Neutrophil (primary cell): ENCODE results near the gene CITED1.
A peak's percentile ranks its signal among the peaks of the same experiment; 100 is the strongest.

ENCODE experiments used
- H3K27ac ChIP-seq: fragments of 200-600 bp; sonication (generic); 2 replicates; pipeline ENCODE4 v1.5.1; 2016; ENCODE audit warnings: mild to moderate bottlenecking, moderate library complexity
- H3K27me3 ChIP-seq: fragments of 200-600 bp; sonication (generic); 2 replicates; pipeline ENCODE4 v1.6.0; 2016; ENCODE audit warnings: mild to moderate bottlenecking
- H3K36me3 ChIP-seq: fragments of 200-600 bp; sonication (generic); 2 replicates; pipeline ENCODE4 v1.5.1; 2017
- H3K4me1 ChIP-seq, 2 experiments: fragments of 200-600 bp in 1 of 2; sonication (generic) in 1 of 2; 1 replicate in 1 of 2; 2 replicates in 1 of 2; pipeline versions ENCODE4 v1.5.1 to v1.6.1; 2013 to 2016; ENCODE audit warnings: low read depth in 1 of 2, low read length in 1 of 2, mild to moderate bottlenecking in 1 of 2, moderate library complexity in 1 of 2; ENCODE audit not compliant: control insufficient read depth in 1 of 2, insufficient read depth in 1 of 2
- H3K4me3 ChIP-seq, 2 experiments: fragments of 200-600 bp in 1 of 2; sonication (generic) in 1 of 2; 1 replicate in 1 of 2; 2 replicates in 1 of 2; pipeline ENCODE4 v1.5.1; 2013 to 2016; ENCODE audit warnings: low read depth in 1 of 2, low read length in 1 of 2, mild to moderate bottlenecking in 1 of 2, moderate library complexity in 1 of 2
- H3K9me3 ChIP-seq: fragments of 200-600 bp; sonication (generic); 2 replicates; pipeline ENCODE4 v1.5.1; 2016
- TF ChIP-seq, protein P1 (sequence below): fragments of 200-600 bp; sonication (generic); IDR thresholded peaks from 2 replicates; pipeline ENCODE4 v1.5.1; 2016; ENCODE audit warnings: antibody characterized with exemption

CITED1 gene

DNA sequence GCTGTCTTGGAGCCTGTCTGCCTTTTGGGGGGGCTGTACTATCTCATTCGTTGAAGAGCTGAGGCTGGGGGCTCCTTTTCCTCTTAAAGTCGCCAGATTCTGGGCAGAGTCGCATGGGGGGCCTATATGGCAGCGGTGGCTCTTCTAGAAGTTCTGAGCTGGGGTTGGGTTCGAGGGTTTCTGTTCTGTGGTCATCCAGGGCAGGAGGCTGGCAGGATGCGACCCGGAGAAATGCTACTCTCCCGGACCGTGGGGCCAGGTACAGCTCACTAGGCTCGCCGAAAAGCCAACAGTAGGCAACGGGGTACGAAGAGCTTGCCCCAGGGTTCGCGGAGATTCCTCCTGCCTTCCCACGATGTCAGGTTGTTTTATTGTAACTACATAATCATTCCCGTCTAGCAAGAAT lies 1.9 kb upstream of the CITED1 start:
- Histone ChIP-seq H3K27ac (no peak overlapping the region), H3K9me3 (no peaks in the 10 kb centered on the region), H3K4me1 (peaks cover 18 to 29% of the 10 kb centered on the region in 2 experiments), H3K36me3 (no peaks in the 10 kb centered on the region), H3K4me3 (peak overlapping the region in 1 of 2 experiments; percentile 24), H3K27me3 (peaks cover 92% of the 10 kb centered on the region)
- TF ChIP-seq, protein P1, sequence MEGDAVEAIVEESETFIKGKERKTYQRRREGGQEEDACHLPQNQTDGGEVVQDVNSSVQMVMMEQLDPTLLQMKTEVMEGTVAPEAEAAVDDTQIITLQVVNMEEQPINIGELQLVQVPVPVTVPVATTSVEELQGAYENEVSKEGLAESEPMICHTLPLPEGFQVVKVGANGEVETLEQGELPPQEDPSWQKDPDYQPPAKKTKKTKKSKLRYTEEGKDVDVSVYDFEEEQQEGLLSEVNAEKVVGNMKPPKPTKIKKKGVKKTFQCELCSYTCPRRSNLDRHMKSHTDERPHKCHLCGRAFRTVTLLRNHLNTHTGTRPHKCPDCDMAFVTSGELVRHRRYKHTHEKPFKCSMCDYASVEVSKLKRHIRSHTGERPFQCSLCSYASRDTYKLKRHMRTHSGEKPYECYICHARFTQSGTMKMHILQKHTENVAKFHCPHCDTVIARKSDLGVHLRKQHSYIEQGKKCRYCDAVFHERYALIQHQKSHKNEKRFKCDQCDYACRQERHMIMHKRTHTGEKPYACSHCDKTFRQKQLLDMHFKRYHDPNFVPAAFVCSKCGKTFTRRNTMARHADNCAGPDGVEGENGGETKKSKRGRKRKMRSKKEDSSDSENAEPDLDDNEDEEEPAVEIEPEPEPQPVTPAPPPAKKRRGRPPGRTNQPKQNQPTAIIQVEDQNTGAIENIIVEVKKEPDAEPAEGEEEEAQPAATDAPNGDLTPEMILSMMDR, result no peak

DNA sequence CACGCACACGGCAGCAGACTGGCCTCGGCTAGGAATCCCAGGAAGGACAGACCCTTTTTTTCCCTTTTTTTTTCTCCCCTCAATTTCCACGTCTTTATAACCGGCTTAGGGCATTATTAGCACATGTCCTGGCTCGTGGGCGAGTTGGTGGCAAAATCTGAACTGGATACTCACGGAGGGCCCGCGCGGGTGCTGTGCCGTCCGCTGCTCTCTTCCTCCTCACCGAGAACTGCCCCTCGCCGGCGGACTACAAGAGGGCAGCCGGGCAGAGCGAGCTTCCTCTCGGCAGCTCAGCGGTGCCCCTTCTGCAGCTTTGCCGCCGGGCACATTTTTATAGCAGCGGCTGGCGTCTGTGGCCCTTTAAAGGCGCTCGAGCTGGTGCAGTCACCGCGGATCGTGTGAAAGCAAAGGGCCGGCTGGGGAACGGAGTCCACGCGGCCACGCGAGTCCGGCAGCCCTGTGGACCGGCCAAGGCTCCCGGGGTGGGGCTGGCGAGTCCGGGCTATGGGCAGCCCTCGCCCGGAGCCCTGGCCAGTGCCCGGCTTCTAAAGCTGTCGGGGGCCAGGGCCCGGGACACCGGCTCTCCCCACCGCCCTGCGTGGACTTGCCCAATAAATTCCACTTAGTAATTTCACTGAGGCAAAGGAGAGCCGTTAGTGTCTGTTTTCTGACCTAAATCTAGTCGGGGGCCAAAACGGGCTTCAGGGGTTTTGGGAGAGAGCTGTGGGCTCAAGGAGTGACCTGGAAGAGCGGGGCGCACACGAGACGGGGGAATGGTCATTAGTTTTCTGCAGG lies 1.3 kb upstream of the CITED1 start:
- TF ChIP-seq, protein P1, result no peak
- Histone ChIP-seq H3K27me3 (peaks cover 98% of the 10 kb centered on the region), H3K9me3 (no peaks in the 10 kb centered on the region), H3K4me3 (peak overlapping the region in 1 of 2 experiments; percentile 24), H3K36me3 (no peaks in the 10 kb centered on the region), H3K27ac (no peak overlapping the region), H3K4me1 (peaks cover 18 to 29% of the 10 kb centered on the region in 2 experiments)

DNA sequence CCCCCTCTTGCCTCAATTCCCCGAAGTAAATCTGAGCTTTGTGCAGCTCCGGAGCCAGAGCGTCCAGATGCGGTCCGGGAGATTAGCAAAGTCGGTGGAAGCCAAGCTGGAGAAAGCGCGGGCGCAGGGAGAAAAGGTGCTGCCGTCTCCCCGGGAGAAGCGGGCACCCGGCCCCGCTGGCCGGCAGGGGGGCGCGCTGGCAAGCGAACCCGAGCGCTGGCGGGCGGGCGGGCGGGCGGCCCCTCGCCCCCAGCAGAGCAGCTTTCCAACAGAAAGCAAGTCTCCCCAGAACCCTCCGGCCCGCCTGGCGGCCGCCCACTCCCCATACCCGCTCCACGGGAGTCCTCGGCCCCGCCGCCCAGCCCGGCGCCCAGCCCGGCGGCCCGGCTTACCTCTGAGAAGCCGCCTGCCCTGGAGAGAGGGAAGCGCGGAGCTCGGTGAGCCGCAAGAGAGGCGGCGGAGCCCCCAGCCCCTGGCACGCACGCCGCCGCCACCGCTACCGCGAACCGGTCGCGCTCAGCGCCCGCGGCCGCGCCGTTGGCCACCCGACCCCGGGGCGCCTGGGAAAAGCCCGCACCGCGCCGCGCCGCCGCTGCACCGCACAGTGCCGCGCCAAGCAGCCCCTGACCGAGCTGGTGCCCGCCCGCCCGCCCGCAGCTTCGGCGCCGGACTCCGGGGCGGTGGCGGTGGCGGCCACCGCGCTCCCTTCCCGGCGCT lies 529 bp upstream of the CITED1 start:
- no peaks in the 10 kb centered on the region for H3K36me3 ChIP-seq
- TF ChIP-seq, protein P1, result no peak
- no peaks in the 10 kb centered on the region for H3K9me3 ChIP-seq
- no peak overlapping the region for H3K4me3 ChIP-seq
- peaks cover 100% of the 10 kb centered on the region for H3K27me3 ChIP-seq
- no peak overlapping the region for H3K27ac ChIP-seq
- H3K4me1 ChIP-seq, result peaks cover 18 to 29% of the 10 kb centered on the region in 2 experiments

DNA sequence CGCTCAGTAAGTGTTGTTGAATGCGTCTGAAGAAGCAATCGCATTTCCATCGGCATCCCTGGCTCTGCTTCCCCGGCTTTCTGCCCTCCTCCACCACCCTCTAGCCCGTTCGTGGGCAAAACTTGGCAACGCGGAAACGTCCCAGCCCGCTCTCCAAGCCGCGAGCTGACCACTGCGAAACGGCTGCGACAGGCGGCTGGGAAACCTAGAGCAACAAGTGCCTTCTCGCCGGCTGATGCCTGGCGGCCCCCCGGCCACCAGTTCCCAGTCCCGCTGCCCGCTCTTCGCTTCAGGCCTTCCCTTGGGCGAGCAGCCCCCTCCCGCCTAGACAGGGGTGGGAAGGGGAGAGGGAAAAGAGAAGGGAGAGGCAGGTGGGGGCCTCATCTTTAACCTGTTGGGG lies 837 bp downstream of the CITED1 start:
- Histone ChIP-seq H3K9me3 (no peaks in the 10 kb centered on the region), H3K27ac (no peak overlapping the region), H3K4me1 (peaks cover 18 to 29% of the 10 kb centered on the region in 2 experiments), H3K36me3 (no peaks in the 10 kb centered on the region), H3K27me3 (peaks cover 100% of the 10 kb centered on the region), H3K4me3 (no peak overlapping the region)
- TF ChIP-seq, protein P1, result no peak

- peaks cover 73% of the 10 kb centered on the region for H3K27me3 ChIP-seq
- TF ChIP-seq, protein P1, result no peak
These were observed 3.9 kb downstream of the CITED1 start for GRCh38 chrX:72301781-72302180.

More at GRCh38 chrX:72301781-72302180, 3.9 kb downstream of the CITED1 start:
- Histone ChIP-seq H3K4me1 (peaks cover 8 to 18% of the 10 kb centered on the region in 2 experiments), H3K4me3 (no peak overlapping the region), H3K9me3 (no peaks in the 10 kb centered on the region), H3K36me3 (no peaks in the 10 kb centered on the region), H3K27ac (no peak overlapping the region)
